DMS53 treated with DMSO at 0.1 percent for 48 hours (cell line): Measurements from ENCODE around the gene WIPF2.

ENCODE experiments used
- DNase-seq: peaks from one replicate; lab custom pipeline; 2025; ENCODE audit not compliant: unreplicated experiment; lab: John Stamatoyannopoulos, UW

The WIPF2 gene

DNA sequence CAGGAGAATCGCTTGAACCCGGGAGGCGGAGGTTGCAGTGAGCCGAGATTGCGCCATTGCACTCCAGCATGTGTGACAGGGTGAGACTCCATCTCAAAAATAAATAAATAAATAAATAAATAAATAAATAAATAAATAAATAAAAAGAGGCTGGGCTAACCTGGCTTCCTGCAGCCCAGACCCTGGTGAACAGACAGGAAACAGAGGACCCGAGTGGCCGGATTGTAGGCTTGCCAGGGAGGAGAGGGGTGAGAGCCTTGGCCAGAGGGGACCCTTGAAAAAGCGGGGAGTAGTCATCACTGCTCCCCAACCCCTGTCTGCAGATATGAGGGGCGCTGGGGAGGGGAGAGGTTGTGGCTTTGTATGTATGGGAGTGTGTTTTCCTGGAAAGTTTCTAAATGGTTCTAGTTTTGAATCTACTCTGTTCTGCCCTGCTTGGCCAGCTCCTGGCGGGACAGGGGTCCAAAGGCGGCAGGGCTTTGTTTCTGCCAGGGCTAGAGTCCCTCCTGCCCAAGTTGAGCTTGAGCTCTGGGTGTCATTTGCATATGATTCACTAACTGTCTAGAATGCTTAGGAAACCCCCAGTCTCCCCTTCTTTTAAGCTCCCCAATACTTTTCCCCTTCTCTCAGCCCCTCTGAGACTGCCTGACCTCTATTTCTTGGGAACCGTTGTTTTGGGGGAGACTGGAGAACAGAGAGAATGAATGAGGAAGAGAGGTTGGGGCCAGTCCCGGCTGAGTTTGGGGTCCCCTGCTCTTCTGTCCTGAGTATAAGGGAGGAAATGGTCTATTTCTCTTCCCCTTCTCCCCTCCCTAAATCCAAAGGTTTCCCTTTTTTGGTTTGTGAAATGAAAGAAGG lies 106.3 kb downstream of the WIPF2 start:
- no peak for DNase-seq

GRCh38 chr17:40326014-40326831 lies 107.1 kb downstream of the WIPF2 start:
- no peak for DNase-seq

DNA sequence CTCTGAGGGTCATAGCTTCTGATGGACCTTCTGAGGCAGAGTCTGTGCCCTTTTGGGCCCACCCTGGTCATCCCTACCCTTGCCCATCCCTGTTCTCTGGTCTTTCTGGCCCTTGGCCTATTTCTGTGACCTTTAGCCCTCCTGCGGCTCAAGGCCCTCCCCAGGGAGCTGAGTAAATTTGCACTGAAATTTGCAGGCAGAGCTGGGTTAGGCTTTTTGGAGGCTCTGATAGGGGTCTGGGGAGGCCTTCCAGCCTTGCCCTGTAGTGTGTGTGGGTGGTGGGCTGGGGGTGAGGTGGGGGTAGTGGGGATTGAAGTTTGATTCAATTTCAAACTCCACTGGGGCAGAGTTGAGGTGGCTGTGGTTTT lies 107.7 kb downstream of the WIPF2 start:
- DNase-seq = no peak

GRCh38 chr17:40327244-40327729 lies 108.2 kb downstream of the WIPF2 start:
- DNase-seq = no peak

- DNase-seq = no peak
Observed at GRCh38 chr17:40327735-40328385, 108.8 kb downstream of the WIPF2 start.

- no peak for DNase-seq
Observed at GRCh38 chr17:40328386-40328766, 109.3 kb downstream of the WIPF2 start.

DNA sequence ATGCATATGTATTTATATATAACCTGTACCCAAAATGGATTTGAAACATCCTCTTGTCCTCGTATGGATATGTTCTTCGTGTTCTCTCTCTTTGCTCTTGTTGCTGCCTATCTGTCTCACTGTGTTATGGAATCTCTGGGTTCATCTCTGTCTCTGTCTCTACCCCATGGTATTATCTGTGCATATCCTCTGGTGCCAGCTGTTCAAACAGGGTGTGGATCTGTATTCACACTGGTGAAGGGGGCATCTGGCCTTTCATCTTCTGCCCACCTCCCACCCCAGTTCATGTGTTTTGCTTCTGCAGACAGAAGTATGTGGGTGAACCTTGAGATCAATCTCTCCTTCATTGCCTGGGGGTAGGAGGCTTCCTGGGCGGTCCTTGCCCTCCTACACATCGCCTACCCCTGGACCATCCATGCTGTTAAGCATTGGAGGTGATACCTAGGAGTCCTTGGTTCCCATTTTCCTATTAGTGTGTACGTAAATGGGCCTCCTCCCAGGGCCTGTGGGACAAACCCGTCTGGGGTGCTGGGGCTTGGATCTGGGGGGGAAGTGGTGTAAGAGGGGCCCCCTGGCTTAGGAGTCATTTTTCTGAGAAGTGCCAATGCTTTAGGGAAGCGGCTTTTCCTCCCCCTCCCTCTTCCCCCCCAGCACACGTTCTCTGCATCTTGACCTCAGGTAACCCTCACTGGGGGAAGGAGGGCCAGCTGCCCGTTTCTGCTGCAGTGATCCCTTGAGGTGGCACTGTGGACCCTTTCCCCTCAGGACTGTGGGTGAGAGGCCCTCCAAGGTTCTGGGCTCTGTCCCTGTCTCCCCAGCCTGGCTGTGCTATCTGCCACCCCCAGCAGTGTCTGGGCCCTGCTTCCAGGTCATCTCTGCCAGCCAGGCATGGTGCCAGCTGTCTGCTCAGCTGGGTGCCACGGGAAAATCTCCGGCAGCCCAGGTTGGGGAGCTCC lies 111.0 kb downstream of the WIPF2 start:
- peak; percentile 13 for DNase-seq

GRCh38 chr17:40330850-40331470 lies 111.9 kb downstream of the WIPF2 start:
- DNase-seq = no peak

- peak; percentile 33 for DNase-seq
Observed at GRCh38 chr17:40331743-40332641, 112.9 kb downstream of the WIPF2 start.
